Liver (tissue), 9 donors: ENCODE results near the gene CCL25. TPM values are rescaled to one million over a fixed set of nuclear protein-coding genes. Genes with fewer than 3 reads are reported as not detected.
A peak's percentile ranks its signal among the peaks of the same experiment; 100 is the strongest.

ENCODE experiments used
- DNase-seq: peaks from one replicate; pipeline ENCODE4 v3.0.0-alpha.2; 2017; ENCODE audit warnings: low spot score
- H3K27ac ChIP-seq, 2 donors: one replicate each; pipeline ENCODE4 v1.7.0; 2013; ENCODE audit warnings: inconsistent platforms in 2 of 2, low read length in 2 of 2, control low read depth in 1 of 2, low read depth in 1 of 2, mild to moderate bottlenecking in 1 of 2
- H3K27me3 ChIP-seq, 4 donors: one replicate each; pipeline versions ENCODE4 v1.6.1 to v1.7.0; 2013; ENCODE audit warnings: low read length in 3 of 4, inconsistent platforms in 1 of 4, mild to moderate bottlenecking in 1 of 4, moderate library complexity in 1 of 4; ENCODE audit not compliant: control insufficient read depth in 4 of 4, insufficient read depth in 4 of 4
- H3K36me3 ChIP-seq, 4 donors: one replicate each; pipeline versions ENCODE4 v1.6.1 to v1.7.0; 2013; ENCODE audit warnings: low read length in 3 of 4, mild to moderate bottlenecking in 3 of 4, low read depth in 1 of 4, moderate library complexity in 1 of 4; ENCODE audit not compliant: control insufficient read depth in 4 of 4, insufficient read depth in 3 of 4
- H3K4me1 ChIP-seq, 4 donors: one replicate each; pipeline versions ENCODE4 v1.6.1 to v1.7.0; 2013; ENCODE audit warnings: low read length in 3 of 4, mild to moderate bottlenecking in 3 of 4, moderate library complexity in 1 of 4; ENCODE audit not compliant: control insufficient read depth in 4 of 4, insufficient read depth in 4 of 4
- H3K4me3 ChIP-seq, 3 donors: one replicate each; pipeline versions ENCODE4 v1.6.1 to v1.7.0; 2013; ENCODE audit warnings: low read length in 3 of 3, control low read depth in 1 of 3, low read depth in 1 of 3, mild to moderate bottlenecking in 1 of 3
- H3K9ac ChIP-seq, 2 donors: one replicate each; pipeline ENCODE4 v1.7.0; 2013; ENCODE audit warnings: low read length in 2 of 2, mild to moderate bottlenecking in 2 of 2, moderate library complexity in 2 of 2, control low read depth in 1 of 2, low read depth in 1 of 2
- H3K9me3 ChIP-seq, 4 donors: one replicate each; pipeline versions ENCODE4 v1.6.1 to v1.7.0; 2013; ENCODE audit warnings: low read length in 3 of 4; ENCODE audit not compliant: control insufficient read depth in 4 of 4
- ATF3 ChIP-seq: IDR thresholded peaks from 2 replicates; pipeline ENCODE4 v1.6.1; 2016; ENCODE audit warnings: antibody characterized with exemption
- CTCF ChIP-seq: fragments of 150-350 bp; IDR thresholded peaks from 2 replicates; pipeline ENCODE4 v1.5.1; 2017; ENCODE audit warnings: improper control_type of control experiment, low read depth, low read length; ENCODE audit not compliant: missing input control
- EGR1 ChIP-seq, 2 donors: IDR thresholded peaks; 2 replicates each; pipeline ENCODE4 v1.6.1; 2016 to 2018; ENCODE audit warnings: antibody characterized with exemption in 2 of 2, low read depth in 2 of 2
- FOXA1 ChIP-seq: IDR thresholded peaks from 2 replicates; pipeline ENCODE4 v1.6.1; 2016; ENCODE audit warnings: antibody characterized with exemption
- FOXA2 ChIP-seq: IDR thresholded peaks from 2 replicates; pipeline ENCODE4 v1.6.1; 2016; ENCODE audit warnings: antibody characterized with exemption
- GABPA ChIP-seq, 2 donors: IDR thresholded peaks in 1 of 2; conservative IDR thresholded peaks in 1 of 2; 2 replicates each; pipeline ENCODE4 v1.6.1; 2016; ENCODE audit warnings: antibody characterized with exemption in 2 of 2, mild to moderate bottlenecking in 1 of 2, moderate library complexity in 1 of 2
- JUND ChIP-seq, 2 donors: IDR thresholded peaks; 2 replicates each; pipeline ENCODE4 v1.6.1; 2016; ENCODE audit warnings: antibody characterized with exemption in 2 of 2
- MAX ChIP-seq: IDR thresholded peaks from 2 replicates; pipeline ENCODE4 v1.6.1; 2016; ENCODE audit warnings: antibody characterized with exemption
- RAD21 ChIP-seq, 2 donors: IDR thresholded peaks; 2 replicates each; pipeline ENCODE4 v1.6.1; 2016; ENCODE audit warnings: antibody characterized with exemption in 2 of 2, mild to moderate bottlenecking in 2 of 2
- REST ChIP-seq: IDR thresholded peaks from 2 replicates; pipeline ENCODE4 v1.6.1; 2016; ENCODE audit warnings: antibody characterized with exemption, mild to moderate bottlenecking
- RXRA ChIP-seq, 2 donors: IDR thresholded peaks; 2 replicates each; pipeline ENCODE4 v1.6.1; 2017 to 2018; ENCODE audit warnings: antibody characterized with exemption in 2 of 2, mild to moderate bottlenecking in 1 of 2
- SP1 ChIP-seq: IDR thresholded peaks from 2 replicates; pipeline ENCODE4 v1.6.1; 2018; ENCODE audit warnings: antibody characterized with exemption, mild to moderate bottlenecking
- TAF1 ChIP-seq: conservative IDR thresholded peaks from 2 replicates; pipeline ENCODE4 v1.6.1; 2016; ENCODE audit warnings: antibody characterized with exemption, mild to moderate bottlenecking
- ZBTB33 ChIP-seq: IDR thresholded peaks from 2 replicates; pipeline ENCODE4 v1.6.1; 2016; ENCODE audit warnings: antibody characterized with exemption
- WGBS: extraction: QIAGEN DNeasy Blood & Tissue Kit; methylation state at CpG from one replicate; pipeline ENCODE4 v1.1.7; 2013; 5-methylcytosine and 5-hydroxymethylcytosine counted together
- polyA plus RNA-seq, 2 donors: library from polyadenylated mRNA; stranded (reverse) in 1 of 2; unstranded in 1 of 2; fragments of 200-250 nt in 1 of 2; fragments of >200 nt in 1 of 2; fragmentation: Nextera tagmentation in 1 of 2; extraction: Ambion mirVana in 1 of 2; gene quantifications; one replicate each; pipeline versions ENCODE4 v1.2.1 to v1.2.3, GENCODE V29; 2013 to 2015
- total RNA-seq, 2 donors: library from RNA; depleted of rRNA; stranded (reverse); fragments of >200 nt; gene quantifications; one replicate each; pipeline ENCODE4 v1.2.3, GENCODE V29; 2014
- donor health status: healthy.
- donor health status: healthy.
- donor health status: healthy.
- donor health status: healthy.
- donor health status: healthy.

The CCL25 gene
- total and polyA plus RNA-seq, 4 donors, result not detected

GRCh38 chr19:8005534-8006256, 46.9 kb upstream of the CCL25 start, which contains the start of gene ELAVL1:
ELAVL1 (minus strand) TSS chr19:8005641; CDS start chr19:7991815, 13,826 bp downstream.
- Histone ChIP-seq H3K4me1 (peaks cover 11 to 42% (median 37%) of the 10 kb centered on the region in 4 donors), H3K9ac (peak within 1 kb of the TSS; percentile 32 to 84), H3K4me3 (peak within 1 kb of the TSS; percentile 70 to 94 (median 83)), H3K9me3 (no peaks in the 10 kb centered on the region), H3K27ac (peak within 1 kb of the TSS; percentile 21 to 69), H3K36me3 (no peaks in the 10 kb centered on the region), H3K27me3 (no peaks in the 10 kb centered on the region)
- TF ChIP-seq GABPA (IDR thresholded peaks at IDR 0.05 in 1 of 2, conservative IDR thresholded peaks at IDR 0.05 in 1 of 2) (peak; percentile 29 to 77), RAD21 (IDR thresholded peaks at IDR 0.05) (no peak), TAF1 (no peak)
- WGBS, result under 1% methylated on average over 98 of the region's 98 CpGs
- peak; percentile 93 for DNase-seq

- no peak overlapping the region for H3K4me3 ChIP-seq
- peaks cover 0 to 16% (median 4%) of the 10 kb centered on the region in 4 donors for H3K4me1 ChIP-seq
- no peaks in the 10 kb centered on the region for H3K27me3 ChIP-seq
- no peaks in the 10 kb centered on the region for H3K9me3 ChIP-seq
- WGBS, result 83% methylated on average over 14 of the region's 14 CpGs
- DNase-seq, result peak; percentile 61
- TF ChIP-seq RAD21 (IDR thresholded peaks at IDR 0.05), result peak in 1 of 2 donors; percentile 52
- TF ChIP-seq FOXA2, result no peak
- no peak for TF ChIP-seq ATF3
- TF ChIP-seq CTCF, result peak; percentile 20
- H3K36me3 ChIP-seq, result no peaks in the 10 kb centered on the region
- H3K9ac ChIP-seq, result no peak overlapping the region
- no peak overlapping the region for H3K27ac ChIP-seq
Measured at GRCh38 chr19:8017808-8018207, 34.8 kb upstream of the CCL25 start.

- 92% methylated on average over 9 of the region's 9 CpGs for WGBS
- Histone ChIP-seq H3K4me1 (peaks cover 0 to 21% (median 9%) of the 10 kb centered on the region in 4 donors), H3K27ac (no peak overlapping the region), H3K4me3 (no peak overlapping the region), H3K9me3 (no peaks in the 10 kb centered on the region), H3K9ac (no peak overlapping the region), H3K36me3 (no peaks in the 10 kb centered on the region), H3K27me3 (no peaks in the 10 kb centered on the region)
- no peak for DNase-seq
- TF ChIP-seq REST (no peak), RXRA (IDR thresholded peaks at IDR 0.05) (no peak), GABPA (IDR thresholded peaks at IDR 0.05 in 1 of 2, conservative IDR thresholded peaks at IDR 0.05 in 1 of 2) (no peak), SP1 (no peak), MAX (no peak), FOXA2 (no peak), RAD21 (IDR thresholded peaks at IDR 0.05) (no peak), EGR1 (IDR thresholded peaks at IDR 0.05; ENCODE audit: low read depth in 2 of 2) (no peak), ATF3 (no peak), CTCF (no peak), FOXA1 (no peak), TAF1 (no peak), ZBTB33 (no peak), JUND (IDR thresholded peaks at IDR 0.05) (no peak)
Measured at GRCh38 chr19:8020681-8021080, 31.9 kb upstream of the CCL25 start.
